ENCODE measurements around the gene NRARP. TPM values are rescaled to one million over a fixed set of nuclear protein-coding genes. Genes with fewer than 3 reads are reported as not detected.
A peak's percentile ranks its signal among the peaks of the same experiment; 100 is the strongest.
"Not testable (repeated sequence)": the region's sequence is repeated elsewhere in the genome, so short reads cannot be mapped to it uniquely, and the experiment has no call there.

NRARP gene
- total RNA-seq (10 to 100 TPM in 1 of 4 donors, 1 to 10 TPM in 3; 4.5 to 14.5 (median 7.9) TPM), polyA plus RNA-seq (4.2 TPM)
- long read RNA-seq, donor 1, transcript NRARP-201 (1 exons, 1,770 nt), result major isoform, 66 of 66 reads
- long read RNA-seq, donor 1, partial matches to known transcripts, result 0 of 66 reads
- long read RNA-seq, donor 1, other reads (novel, unspliced or antisense), result 0 of 66 reads
- long read RNA-seq, donor 2, transcript NRARP-201 (1 exons, 1,770 nt), result major isoform, 6 of 6 reads
- long read RNA-seq, donor 2, partial matches to known transcripts, result 0 of 6 reads
- long read RNA-seq, donor 2, other reads (novel, unspliced or antisense), result 0 of 6 reads
- long read RNA-seq, donor 3, partial matches to known transcripts, result 0 of 1 reads
- long read RNA-seq, donor 3, other reads (novel, unspliced or antisense), result 0 of 1 reads
- long read RNA-seq, donor 4, transcript NRARP-201 (1 exons, 1,770 nt), result major isoform, 34 of 34 reads
- long read RNA-seq, donor 4, partial matches to known transcripts, result 0 of 34 reads
- long read RNA-seq, donor 4, other reads (novel, unspliced or antisense), result 0 of 34 reads

GRCh38 chr9:137302118-137302448 is at the start of gene NRARP:
NRARP (minus strand) TSS chr9:137302271; CDS start chr9:137301928, 343 bp downstream.
- DNase-seq (peak; percentile 91 to 97 (median 96)), ATAC-seq (peak; percentile 44 to 64)
- WGBS, result under 1% methylated on average over 60 of the region's 60 CpGs
- H3K4me3 ChIP-seq (ENCODE audit: low read length), result peak within 1 kb of the TSS; percentile 76
- H3K27ac ChIP-seq (ENCODE audit: low read length), result peak within 1 kb of the TSS; percentile 60
- H3K4me1 ChIP-seq (ENCODE audit: control insufficient read depth, insufficient read depth, low read length), result no peaks in the 10 kb centered on the region
- no peaks in the 10 kb centered on the region for H3K27me3 ChIP-seq (ENCODE audit: control insufficient read depth, insufficient read depth)
- intact Hi-C loops (cut with DNase I), result loop anchor here in 2 of 4 donors (5.0 to 10.0 kb wide), 2 partner anchors 103 to 105 kb away; no protein-coding TSS in a partner anchor
- no peaks in the 10 kb centered on the region for H3K9me3 ChIP-seq (ENCODE audit: control insufficient read depth, low read length)

GRCh38 chr9:137350696-137351584 is 48.9 kb upstream of the NRARP start:
- intact Hi-C loops (cut with DNase I), result no loop called here

GRCh38 chr9:137349471-137350033 is 47.5 kb upstream of the NRARP start:
- no peak overlapping the region for H3K4me3 ChIP-seq (ENCODE audit: low read length)
- intact Hi-C loops (cut with DNase I), result loop anchor here in 1 of 4 donors (10.0 kb wide), 1 partner anchor 45 kb away; no protein-coding TSS in a partner anchor
- ATAC-seq, result no peak
- no peaks in the 10 kb centered on the region for H3K27me3 ChIP-seq (ENCODE audit: control insufficient read depth, insufficient read depth)
- WGBS, result 94% methylated on average over 27 of the region's 27 CpGs
- H3K4me1 ChIP-seq (ENCODE audit: control insufficient read depth, insufficient read depth, low read length), result no peaks in the 10 kb centered on the region
- peaks cover 2% of the 10 kb centered on the region for H3K9me3 ChIP-seq (ENCODE audit: control insufficient read depth, low read length)
- DNase-seq, result no peak
- H3K27ac ChIP-seq (ENCODE audit: low read length), result no peak overlapping the region

More at GRCh38 chr9:137350696-137351584, 48.9 kb upstream of the NRARP start:
- no peak overlapping the region for H3K4me3 ChIP-seq (ENCODE audit: low read length)
- ATAC-seq, result no peak
- 96% methylated on average over 30 of the region's 30 CpGs for whole genome bisulfite sequencing
- H3K9me3 ChIP-seq (ENCODE audit: control insufficient read depth, low read length), result peaks cover 2% of the 10 kb centered on the region
- no peaks in the 10 kb centered on the region for H3K27me3 ChIP-seq (ENCODE audit: control insufficient read depth, insufficient read depth)
- DNase-seq, result no peak
- no peaks in the 10 kb centered on the region for H3K4me1 ChIP-seq (ENCODE audit: control insufficient read depth, insufficient read depth, low read length)
- H3K27ac ChIP-seq (ENCODE audit: low read length), result no peak overlapping the region

GRCh38 chr9:137348769-137349470 is 46.8 kb upstream of the NRARP start:
- no peaks in the 10 kb centered on the region for H3K4me1 ChIP-seq (ENCODE audit: control insufficient read depth, insufficient read depth, low read length)
- H3K9me3 ChIP-seq (ENCODE audit: control insufficient read depth, low read length), result peaks cover 2% of the 10 kb centered on the region
- no peaks in the 10 kb centered on the region for H3K27me3 ChIP-seq (ENCODE audit: control insufficient read depth, insufficient read depth)
- no peak for ATAC-seq
- intact Hi-C loops (cut with DNase I), result loop anchor here in 1 of 4 donors (10.0 kb wide), 1 partner anchor 46 kb away; no protein-coding TSS in a partner anchor
- WGBS, result 96% methylated on average over 31 of the region's 31 CpGs
- H3K27ac ChIP-seq (ENCODE audit: low read length), result no peak overlapping the region
- peak in 2 of 3 donors; percentile 36 to 64 for DNase-seq
- H3K4me3 ChIP-seq (ENCODE audit: low read length), result no peak overlapping the region

- Histone ChIP-seq H3K27ac (ENCODE audit: low read length) (no peak overlapping the region), H3K4me1 (ENCODE audit: control insufficient read depth, insufficient read depth, low read length) (no peaks in the 10 kb centered on the region), H3K27me3 (ENCODE audit: control insufficient read depth, insufficient read depth) (no peaks in the 10 kb centered on the region), H3K9me3 (ENCODE audit: control insufficient read depth, low read length) (peaks cover 2% of the 10 kb centered on the region), H3K4me3 (ENCODE audit: low read length) (no peak overlapping the region)
- peak in 1 of 3 donors; percentile 37 for DNase-seq
- no peak for ATAC-seq
- intact Hi-C loops (cut with DNase I), result loop anchor here in 1 of 4 donors (10.0 kb wide), 1 partner anchor 47 kb away; no protein-coding TSS in a partner anchor
- WGBS, result 97% methylated on average over 13 of the region's 13 CpGs
Observed at GRCh38 chr9:137347928-137348327, 45.9 kb upstream of the NRARP start.

GRCh38 chr9:137342482-137342881 is 40.4 kb upstream of the NRARP start:
- intact Hi-C loops (cut with DNase I), result loop anchor here in 1 of 4 donors (10.0 kb wide), 1 partner anchor 52 kb away; no protein-coding TSS in a partner anchor
- ATAC-seq (no peak), DNase-seq (no peak)
- no peaks in the 10 kb centered on the region for H3K4me1 ChIP-seq (ENCODE audit: control insufficient read depth, insufficient read depth, low read length)
- WGBS, result 81% methylated on average over 7 of the region's 7 CpGs
- H3K27ac ChIP-seq (ENCODE audit: low read length), result no peak overlapping the region
- H3K9me3 ChIP-seq (ENCODE audit: control insufficient read depth, low read length), result peaks cover 2% of the 10 kb centered on the region
- H3K27me3 ChIP-seq (ENCODE audit: control insufficient read depth, insufficient read depth), result no peaks in the 10 kb centered on the region
- H3K4me3 ChIP-seq (ENCODE audit: low read length), result no peak overlapping the region

- Histone ChIP-seq H3K27me3 (ENCODE audit: control insufficient read depth, insufficient read depth) (no peaks in the 10 kb centered on the region), H3K9me3 (ENCODE audit: control insufficient read depth, low read length) (no peaks in the 10 kb centered on the region), H3K4me3 (ENCODE audit: low read length) (no peak overlapping the region), H3K4me1 (ENCODE audit: control insufficient read depth, insufficient read depth, low read length) (no peaks in the 10 kb centered on the region), H3K27ac (ENCODE audit: low read length) (no peak overlapping the region)
- ATAC-seq (no peak), DNase-seq (no peak)
- intact Hi-C loops (cut with DNase I), result loop anchor here in 1 of 4 donors (10.0 kb wide), 1 partner anchor 54 kb away; no protein-coding TSS in a partner anchor
- 61% methylated on average over 6 of the region's 6 CpGs for WGBS
Observed at GRCh38 chr9:137341227-137341626, 39.2 kb upstream of the NRARP start.

- WGBS, result 89% methylated on average over 12 of the region's 12 CpGs
- intact Hi-C loops (cut with DNase I), result loop anchor here in 1 of 4 donors (10.0 kb wide), 1 partner anchor 55 kb away; no protein-coding TSS in a partner anchor
- not testable (repeated sequence) for DNase-seq
Observed at GRCh38 chr9:137339908-137340462, 37.9 kb upstream of the NRARP start.

GRCh38 chr9:137339045-137339907 is 37.2 kb upstream of the NRARP start:
- Histone ChIP-seq H3K4me3 (ENCODE audit: low read length) (no peak overlapping the region), H3K27me3 (ENCODE audit: control insufficient read depth, insufficient read depth) (no peaks in the 10 kb centered on the region), H3K27ac (ENCODE audit: low read length) (no peak overlapping the region), H3K4me1 (ENCODE audit: control insufficient read depth, insufficient read depth, low read length) (no peaks in the 10 kb centered on the region), H3K9me3 (ENCODE audit: control insufficient read depth, low read length) (no peaks in the 10 kb centered on the region)
- peak in 1 of 2 donors; percentile 32 for ATAC-seq
- intact Hi-C loops (cut with DNase I), result no loop called here
- no peak for DNase-seq
- WGBS, result 66% methylated on average over 7 of the region's 7 CpGs

More at GRCh38 chr9:137339908-137340462, 37.9 kb upstream of the NRARP start:
- H3K27me3 ChIP-seq (ENCODE audit: control insufficient read depth, insufficient read depth); H3K9me3 ChIP-seq (ENCODE audit: control insufficient read depth, low read length); H3K4me1 ChIP-seq (ENCODE audit: control insufficient read depth, insufficient read depth, low read length); ATAC-seq; H3K4me3 ChIP-seq (ENCODE audit: low read length); H3K27ac ChIP-seq (ENCODE audit: low read length): not testable (repeated sequence)

All from right cardiac atrium (tissue), 5 donors.